ENCODE data around the gene KRT86. TPM values are rescaled to one million over a fixed set of nuclear protein-coding genes. Genes with fewer than 3 reads are reported as not detected.
A peak's percentile ranks its signal among the peaks of the same experiment; 100 is the strongest.
"Not testable (repeated sequence)": the region's sequence is repeated elsewhere in the genome, so short reads cannot be mapped to it uniquely, and the experiment has no call there.

The KRT86 gene
- total RNA-seq, 2 experiments from 2014 or later, result 0.14 TPM; not detected in 1

GRCh38 chr12:52277486-52278245 is 3.2 kb downstream of the KRT86 start:
- ATAC-seq (ENCODE audit: low read depth), result peak; percentile 16
- no peak overlapping the region for H3K4me3 Mint-ChIP-seq
- no peaks in the 10 kb centered on the region for H3K36me3 Mint-ChIP-seq
- no peaks in the 10 kb centered on the region for H3K9me3 Mint-ChIP-seq
- peaks cover 40% of the 10 kb centered on the region for H3K27me3 Mint-ChIP-seq
- POLR2A ChIA-PET, result interaction anchor here (0.9 to 1.6 kb wide), 2 partner anchors 13 to 19 kb away, joined by 3 read pairs; no protein-coding TSS in a partner anchor
- peaks cover 5% of the 10 kb centered on the region for H3K4me1 Mint-ChIP-seq
- no peak for DNase-seq
- H3K27ac Mint-ChIP-seq, result no peak overlapping the region

- H3K36me3 Mint-ChIP-seq, result no peaks in the 10 kb centered on the region
- ATAC-seq (ENCODE audit: low read depth) (peak; percentile 97), DNase-seq (peak; percentile 91)
- peak overlapping the region; percentile 31 for H3K27ac Mint-ChIP-seq
- peaks cover 36% of the 10 kb centered on the region for H3K27me3 Mint-ChIP-seq
- POLR2A ChIA-PET, result interaction anchor here (0.6 to 1.0 kb wide), 4 partner anchors 14 to 45 kb away, joined by 3 read pairs; no protein-coding TSS in a partner anchor
- H3K4me3 Mint-ChIP-seq, result peak overlapping the region; percentile 60
- H3K9me3 Mint-ChIP-seq, result no peaks in the 10 kb centered on the region
- peaks cover 5% of the 10 kb centered on the region for H3K4me1 Mint-ChIP-seq
Measured at GRCh38 chr12:52278575-52279421, 4.4 kb downstream of the KRT86 start.

- no peak for DNase-seq
- Mint-ChIP-seq H3K9me3 (no peaks in the 10 kb centered on the region), H3K4me3 (no peak overlapping the region), H3K27me3 (peaks cover 30% of the 10 kb centered on the region), H3K4me1 (peaks cover 5% of the 10 kb centered on the region), H3K27ac (no peak overlapping the region), H3K36me3 (no peaks in the 10 kb centered on the region)
- POLR2A ChIA-PET, result interaction anchor here (0.6 to 1.0 kb wide), 3 partner anchors 15 to 28 kb away, joined by 3 read pairs; no protein-coding TSS in a partner anchor
- ATAC-seq (ENCODE audit: low read depth), result no peak
Measured at GRCh38 chr12:52279422-52280318, 5.2 kb downstream of the KRT86 start.

DNA sequence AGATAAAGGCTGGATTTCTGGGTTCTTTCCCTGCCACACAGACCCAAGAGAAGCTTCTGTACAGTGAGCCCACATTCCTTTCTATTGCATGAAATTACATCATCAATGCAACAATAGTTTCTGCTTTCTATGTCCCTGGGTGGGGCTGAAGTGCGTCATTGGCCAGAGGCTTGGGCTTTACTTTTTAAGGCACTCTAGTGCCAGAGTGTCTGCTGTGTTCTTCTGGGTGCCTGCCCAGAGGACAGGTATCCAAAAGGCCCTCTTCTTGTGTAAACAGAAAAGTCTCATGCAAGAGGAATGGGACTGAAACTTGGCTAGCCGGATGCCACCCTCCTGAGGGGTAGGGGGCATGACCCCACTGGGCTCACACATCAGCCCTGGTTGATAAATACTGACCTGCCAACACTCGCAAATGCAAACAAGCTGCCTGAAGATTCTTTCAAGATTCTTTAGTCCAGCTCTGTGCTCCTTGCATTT is 5.9 kb downstream of the KRT86 start:
- Mint-ChIP-seq H3K27me3 (peaks cover 27% of the 10 kb centered on the region), H3K4me3 (no peak overlapping the region), H3K36me3 (no peaks in the 10 kb centered on the region), H3K9me3 (no peaks in the 10 kb centered on the region), H3K27ac (no peak overlapping the region), H3K4me1 (peaks cover 5% of the 10 kb centered on the region)
- DNase-seq, result no peak
- POLR2A ChIA-PET, result no interaction called here
- ATAC-seq (ENCODE audit: low read depth), result no peak

DNA sequence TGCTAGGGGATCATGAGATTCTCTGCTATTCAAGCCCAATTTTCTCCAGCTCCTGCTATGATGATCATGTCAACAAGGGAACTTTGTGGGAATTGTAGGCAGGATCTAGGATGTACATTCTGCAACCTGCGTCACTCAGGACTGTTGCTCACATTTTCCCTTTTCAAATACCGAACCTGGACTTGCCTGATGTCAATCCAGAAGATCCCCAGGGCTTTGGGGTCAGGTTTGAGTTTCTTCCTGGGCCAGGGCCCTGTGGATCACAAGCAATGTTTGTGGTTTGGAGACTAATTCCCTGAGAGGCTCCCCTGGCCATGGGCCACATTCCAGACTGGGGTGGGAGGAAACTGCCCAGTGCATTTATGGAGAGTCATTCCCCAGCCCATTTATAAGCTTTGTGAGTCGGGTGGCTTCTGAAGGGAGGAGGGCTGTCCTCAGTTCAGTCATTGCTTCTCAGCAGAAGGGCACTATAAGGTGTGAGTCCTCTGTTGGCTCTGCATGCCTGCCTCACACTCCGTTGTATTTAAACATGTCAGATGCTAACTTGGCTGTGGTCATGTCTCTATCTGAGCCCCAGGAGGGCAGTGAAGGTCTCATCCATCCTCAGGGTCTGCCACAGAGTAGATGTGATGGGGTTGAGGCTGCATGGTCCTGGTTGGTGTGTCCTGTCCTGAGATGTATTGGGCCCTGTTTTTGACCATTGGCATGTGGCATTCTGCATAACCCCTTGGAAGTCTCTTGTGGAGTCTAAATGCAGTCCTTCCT is 6.5 kb downstream of the KRT86 start:
- POLR2A ChIA-PET, result no interaction called here
- Mint-ChIP-seq H3K9me3 (no peaks in the 10 kb centered on the region), H3K27me3 (peaks cover 24% of the 10 kb centered on the region), H3K36me3 (no peaks in the 10 kb centered on the region), H3K4me3 (no peak overlapping the region), H3K27ac (no peak overlapping the region), H3K4me1 (peaks cover 5% of the 10 kb centered on the region)
- DNase-seq, result no peak
- no peak for ATAC-seq (ENCODE audit: low read depth)

DNA sequence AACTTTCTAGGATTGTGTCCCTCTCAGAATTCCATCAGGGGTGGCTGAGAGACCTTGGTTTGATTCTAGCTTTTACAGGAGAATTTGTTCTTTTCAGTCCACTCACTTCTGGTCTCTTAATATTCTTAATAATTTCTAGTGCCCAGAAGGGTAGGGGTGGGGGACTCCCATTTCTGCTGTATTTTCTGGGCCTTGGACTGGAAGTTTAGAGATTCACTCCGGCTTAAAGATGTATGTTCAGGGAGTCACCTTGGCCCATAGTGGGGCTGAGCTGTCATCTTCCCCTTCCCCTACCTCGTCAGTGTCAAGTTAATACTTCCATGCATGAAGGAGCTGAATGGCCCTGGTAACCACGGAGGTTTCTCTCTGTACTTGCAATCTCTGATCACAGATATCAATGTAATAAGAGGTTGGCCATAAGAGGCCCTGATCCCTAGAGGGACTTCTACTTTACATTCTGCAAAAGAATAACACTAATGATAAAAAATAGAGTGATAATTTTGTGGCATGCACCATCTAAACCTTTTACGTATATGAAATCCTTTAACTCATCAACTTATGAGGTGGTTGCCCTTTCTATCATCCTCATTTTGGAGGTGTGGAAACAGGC is 10.2 kb downstream of the KRT86 start:
- Mint-ChIP-seq H3K4me3 (no peak overlapping the region), H3K9me3 (no peaks in the 10 kb centered on the region), H3K27me3 (peaks cover 14% of the 10 kb centered on the region), H3K4me1 (peaks cover 13% of the 10 kb centered on the region), H3K36me3 (no peaks in the 10 kb centered on the region), H3K27ac (no peak overlapping the region)
- ATAC-seq (ENCODE audit: low read depth), result no peak
- POLR2A ChIA-PET, result no interaction called here
- DNase-seq, result no peak

DNA sequence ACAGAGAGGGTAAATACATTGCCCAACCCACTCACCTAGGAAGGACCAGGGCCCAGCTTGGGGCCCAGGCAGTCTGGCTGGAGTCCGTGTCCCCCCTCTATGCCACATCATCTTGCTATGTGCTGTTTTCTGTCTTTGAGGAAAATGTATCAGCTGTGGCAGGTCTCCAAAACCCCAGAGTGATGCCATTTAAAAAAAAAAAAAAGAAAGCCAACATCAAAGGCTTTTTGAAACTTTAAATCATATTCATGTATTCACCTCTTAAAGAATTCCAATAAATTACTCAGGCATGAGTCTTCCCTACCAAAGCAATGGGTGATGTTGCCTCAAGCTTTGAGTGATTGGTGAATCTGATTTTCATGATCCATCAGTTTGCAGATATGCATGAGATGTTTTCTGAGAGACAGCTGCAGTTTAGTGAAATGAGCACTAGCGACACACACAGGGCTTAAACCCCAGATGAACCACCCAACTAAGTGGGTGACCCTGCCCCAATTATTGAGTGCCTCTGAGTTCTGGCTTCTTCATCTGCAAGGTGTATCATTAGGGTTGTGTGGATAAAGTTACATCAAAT is 10.8 kb downstream of the KRT86 start:
- H3K4me1 Mint-ChIP-seq, result peaks cover 13% of the 10 kb centered on the region
- POLR2A ChIA-PET, result no interaction called here

DNA sequence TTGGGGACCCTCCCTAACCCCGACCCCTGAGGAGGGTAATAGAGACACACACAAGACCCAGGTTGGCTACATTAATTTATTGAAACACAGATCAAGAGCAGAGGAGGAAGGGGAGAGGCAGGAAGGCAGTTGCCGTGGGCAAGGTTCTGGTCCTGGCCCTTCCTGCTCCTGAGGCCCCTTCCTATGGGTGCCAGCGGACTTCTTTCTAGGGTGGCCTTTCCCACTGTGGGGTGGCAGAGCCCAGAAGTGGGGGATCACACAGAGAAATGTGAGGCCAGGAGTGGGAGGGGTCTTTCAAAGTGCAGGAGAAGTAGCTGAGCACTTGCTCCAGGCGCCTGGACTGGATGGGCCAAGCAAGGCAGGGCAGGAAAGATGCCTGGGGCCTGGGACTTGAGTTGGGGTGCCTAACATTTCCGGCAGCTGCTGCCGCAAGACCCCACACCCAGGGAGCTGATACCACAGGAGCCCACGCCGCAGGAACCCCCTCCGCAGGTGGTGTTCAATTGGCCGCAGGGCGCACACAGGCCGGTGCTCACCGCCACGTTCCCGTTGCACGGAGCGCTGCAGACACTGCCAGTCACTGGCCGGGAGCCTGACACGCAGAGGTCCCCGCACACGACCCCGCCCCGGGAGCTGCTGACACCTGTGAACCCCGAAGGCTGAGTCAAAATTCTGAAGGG is 11.5 kb downstream of the KRT86 start:
- H3K27ac Mint-ChIP-seq, result peak overlapping the region; percentile 5
- POLR2A ChIA-PET, result no interaction called here

More for the DNA sequence above, 10.8 kb downstream of the KRT86 start:
- ATAC-seq (ENCODE audit: low read depth), result no peak
- no peak for DNase-seq
- Mint-ChIP-seq H3K27me3 (peaks cover 9% of the 10 kb centered on the region), H3K27ac (no peak overlapping the region), H3K9me3 (no peaks in the 10 kb centered on the region), H3K4me3 (no peak overlapping the region), H3K36me3 (no peaks in the 10 kb centered on the region)

DNA sequence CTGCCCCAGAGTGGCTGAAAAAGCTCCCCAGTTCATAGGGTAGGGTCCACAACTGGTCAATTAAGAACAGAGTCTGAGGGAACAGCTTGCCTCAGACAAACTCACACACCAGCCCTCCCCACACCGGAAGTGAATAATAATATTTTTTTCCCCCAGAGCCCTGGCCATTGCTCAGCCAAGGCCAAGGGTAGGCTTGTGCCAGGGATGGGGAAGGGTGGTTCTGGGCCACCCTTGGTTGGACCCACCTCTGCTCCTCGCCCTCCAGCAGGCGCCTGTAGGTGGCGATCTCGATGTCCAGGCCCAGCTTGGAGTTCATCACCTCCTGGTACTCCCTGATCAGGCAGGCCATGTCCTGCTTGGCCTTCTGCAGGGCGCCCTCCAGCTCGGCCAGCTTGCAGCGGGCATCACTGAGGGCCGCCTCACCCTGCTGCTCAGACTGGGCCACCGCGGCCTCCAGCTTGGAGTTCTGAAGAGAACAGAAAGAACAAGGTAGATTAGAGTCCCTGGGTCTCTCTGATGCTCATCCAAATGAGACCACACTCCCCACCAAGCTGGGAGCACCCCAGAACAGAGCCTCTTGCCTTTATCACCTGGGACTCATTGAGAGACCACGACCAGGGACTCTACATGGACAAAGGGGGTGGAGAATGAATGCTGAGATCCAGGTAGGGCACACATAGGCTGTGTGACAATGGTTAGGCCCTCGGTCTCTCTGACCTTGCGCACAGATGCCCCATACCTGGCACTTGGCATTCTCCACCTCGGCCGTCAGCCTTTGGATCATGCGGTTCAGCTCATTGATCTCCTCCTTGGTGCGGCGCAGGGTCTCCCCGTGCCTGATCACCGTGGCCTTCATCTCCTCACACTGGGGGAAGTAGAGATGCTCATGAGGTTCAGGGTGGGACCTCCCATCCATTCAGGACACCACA is 12.7 kb downstream of the KRT86 start:
- H3K36me3 Mint-ChIP-seq; ATAC-seq (ENCODE audit: low read depth); H3K4me3 Mint-ChIP-seq; DNase-seq; H3K9me3 Mint-ChIP-seq: not testable (repeated sequence)
- H3K27ac Mint-ChIP-seq, result peak overlapping the region; percentile 16
- peaks cover 13% of the 10 kb centered on the region for H3K4me1 Mint-ChIP-seq
- H3K27me3 Mint-ChIP-seq, result peaks cover 14% of the 10 kb centered on the region
- POLR2A ChIA-PET, result interaction anchor here (0.6 kb wide), 1 partner anchor 27 kb away, joined by 3 read pairs; no protein-coding TSS in a partner anchor

More for the DNA sequence above, 11.5 kb downstream of the KRT86 start:
- ATAC-seq (ENCODE audit: low read depth), result no peak
- H3K27me3 Mint-ChIP-seq, result peaks cover 9% of the 10 kb centered on the region
- no peak overlapping the region for H3K4me3 Mint-ChIP-seq
- no peaks in the 10 kb centered on the region for H3K9me3 Mint-ChIP-seq
- DNase-seq, result no peak
- H3K36me3 Mint-ChIP-seq, result no peaks in the 10 kb centered on the region
- peaks cover 13% of the 10 kb centered on the region for H3K4me1 Mint-ChIP-seq

- Mint-ChIP-seq H3K4me3 (peak overlapping the region; percentile 16), H3K27ac (peak overlapping the region; percentile 16), H3K27me3 (peaks cover 14% of the 10 kb centered on the region), H3K4me1 (peaks cover 13% of the 10 kb centered on the region)
- POLR2A ChIA-PET, H3K9me3 Mint-ChIP-seq, DNase-seq, H3K36me3 Mint-ChIP-seq: not testable (repeated sequence)
- peak; percentile 76 for ATAC-seq (ENCODE audit: low read depth)
Measured at GRCh38 chr12:52287816-52288805, 13.7 kb downstream of the KRT86 start.

Measured in activated naive CD8-positive, alpha-beta T cell treated with anti-CD3 and anti-CD28 coated beads, Interleukin-2, amount 10 ng/mL, durations not matched to agents 7 days and 5 days (primary cell).